Transverse colon (tissue), 4 donors: ENCODE results near the gene CAMK1.
"Not testable (repeated sequence)": the region's sequence is repeated elsewhere in the genome, so short reads cannot be mapped to it uniquely, and the experiment has no call there.

Source experiments
- POLR2A ChIP-seq: fragments of 450-650 bp; IDR thresholded peaks from one replicate; pipeline ENCODE4 v1.6.1; 2016; ENCODE audit warnings: antibody characterized with exemption, mild to moderate bottlenecking, moderate library complexity
- POLR2AphosphoS5 ChIP-seq, 3 donors: sonication (generic); formaldehyde crosslinking; IDR thresholded peaks; one replicate each; pipeline ENCODE4 v1.6.1; 2016; ENCODE audit warnings: antibody characterized with exemption in 3 of 3
- TF ChIP-seq, protein P1 (sequence below), 5 experiments: fragments of 200-600 bp in 3 of 5; fragments of 450-650 bp in 2 of 5; sonication (generic) in 3 of 5; IDR thresholded peaks; 1 replicate in 2 of 5; 2 replicates in 3 of 5; pipeline ENCODE4 v1.5.1; 2016 to 2017; ENCODE audit warnings: antibody characterized with exemption in 5 of 5, inconsistent platforms in 3 of 5, mild to moderate bottlenecking in 2 of 5, moderate library complexity in 1 of 5

GRCh38 chr3:9771007-9771406 lies 1.3 kb upstream of the CAMK1 start:
- TF ChIP-seq, protein P1, sequence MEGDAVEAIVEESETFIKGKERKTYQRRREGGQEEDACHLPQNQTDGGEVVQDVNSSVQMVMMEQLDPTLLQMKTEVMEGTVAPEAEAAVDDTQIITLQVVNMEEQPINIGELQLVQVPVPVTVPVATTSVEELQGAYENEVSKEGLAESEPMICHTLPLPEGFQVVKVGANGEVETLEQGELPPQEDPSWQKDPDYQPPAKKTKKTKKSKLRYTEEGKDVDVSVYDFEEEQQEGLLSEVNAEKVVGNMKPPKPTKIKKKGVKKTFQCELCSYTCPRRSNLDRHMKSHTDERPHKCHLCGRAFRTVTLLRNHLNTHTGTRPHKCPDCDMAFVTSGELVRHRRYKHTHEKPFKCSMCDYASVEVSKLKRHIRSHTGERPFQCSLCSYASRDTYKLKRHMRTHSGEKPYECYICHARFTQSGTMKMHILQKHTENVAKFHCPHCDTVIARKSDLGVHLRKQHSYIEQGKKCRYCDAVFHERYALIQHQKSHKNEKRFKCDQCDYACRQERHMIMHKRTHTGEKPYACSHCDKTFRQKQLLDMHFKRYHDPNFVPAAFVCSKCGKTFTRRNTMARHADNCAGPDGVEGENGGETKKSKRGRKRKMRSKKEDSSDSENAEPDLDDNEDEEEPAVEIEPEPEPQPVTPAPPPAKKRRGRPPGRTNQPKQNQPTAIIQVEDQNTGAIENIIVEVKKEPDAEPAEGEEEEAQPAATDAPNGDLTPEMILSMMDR (IDR thresholded peaks at IDR 0.05) = not testable (repeated sequence)
- TF ChIP-seq POLR2AphosphoS5 (IDR thresholded peaks at IDR 0.05); POLR2A: not testable (repeated sequence)
